Subcutaneous abdominal adipose tissue (tissue), 5 donors: Measurements from ENCODE around the gene ABCC9.
"Not testable (repeated sequence)": the region's sequence is repeated elsewhere in the genome, so short reads cannot be mapped to it uniquely, and the experiment has no call there.

Source experiments
- H3K27ac ChIP-seq: one replicate; pipeline ENCODE4 v1.7.0; 2013; ENCODE audit warnings: low read depth, mild to moderate bottlenecking, inconsistent platforms, low read length, moderate library complexity
- H3K27me3 ChIP-seq, 5 donors: one replicate each; pipeline ENCODE4 v1.7.0; 2013; ENCODE audit warnings: low read length in 5 of 5, inconsistent platforms in 1 of 5; ENCODE audit not compliant: control insufficient read depth in 5 of 5, insufficient read depth in 4 of 5
- H3K36me3 ChIP-seq, 5 donors: one replicate each; pipeline ENCODE4 v1.7.0; 2013; ENCODE audit warnings: low read length in 5 of 5; ENCODE audit not compliant: control insufficient read depth in 5 of 5, insufficient read depth in 5 of 5
- H3K4me1 ChIP-seq, 5 donors: one replicate each; pipeline ENCODE4 v1.7.0; 2013; ENCODE audit warnings: low read length in 5 of 5, mild to moderate bottlenecking in 3 of 5, moderate library complexity in 1 of 5; ENCODE audit not compliant: control insufficient read depth in 5 of 5, insufficient read depth in 5 of 5
- H3K4me3 ChIP-seq, 5 donors: one replicate each; pipeline ENCODE4 v1.7.0; 2013; ENCODE audit warnings: low read length in 5 of 5, low read depth in 1 of 5
- H3K9ac ChIP-seq, 5 donors: one replicate each; pipeline ENCODE4 v1.7.0; 2013; ENCODE audit warnings: low read length in 5 of 5, mild to moderate bottlenecking in 4 of 5, moderate library complexity in 3 of 5
- H3K9me3 ChIP-seq, 5 donors: one replicate each; pipeline ENCODE4 v1.7.0; 2013; ENCODE audit warnings: low read length in 5 of 5; ENCODE audit not compliant: control insufficient read depth in 5 of 5
- donor health status: healthy.
- donor health status: healthy.
- donor health status: healthy.
- donor health status: healthy.
- donor health status: healthy.

The ABCC9 gene

DNA sequence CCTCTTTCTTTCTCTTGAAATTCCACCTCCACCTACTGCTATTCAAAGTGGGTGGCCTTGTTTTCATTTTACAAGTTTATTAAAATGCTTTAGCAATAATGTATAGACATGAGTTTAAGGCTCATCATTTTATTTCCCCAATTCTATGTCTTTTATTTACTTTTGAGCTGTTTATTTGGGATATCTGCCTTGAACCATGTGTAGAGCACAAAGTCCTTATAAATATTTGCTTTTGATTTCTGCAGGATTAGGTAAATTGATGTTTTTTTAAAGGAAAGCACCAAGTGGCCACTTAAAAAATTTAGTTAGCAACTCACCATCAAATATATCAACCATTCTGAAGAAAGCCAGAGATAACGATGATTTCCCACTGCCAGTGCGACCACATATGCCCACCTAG is 126.9 kb downstream of the ABCC9 start:
- no peak overlapping the region for H3K9ac ChIP-seq
- no peaks in the 10 kb centered on the region for H3K27me3 ChIP-seq
- no peak overlapping the region for H3K27ac ChIP-seq
- peaks cover 0 to 11% (median 0%) of the 10 kb centered on the region in 5 donors for H3K36me3 ChIP-seq
- no peak overlapping the region for H3K4me3 ChIP-seq
- peaks cover 0 to 16% (median 4%) of the 10 kb centered on the region in 5 donors for H3K4me1 ChIP-seq
- no peaks in the 10 kb centered on the region for H3K9me3 ChIP-seq

DNA sequence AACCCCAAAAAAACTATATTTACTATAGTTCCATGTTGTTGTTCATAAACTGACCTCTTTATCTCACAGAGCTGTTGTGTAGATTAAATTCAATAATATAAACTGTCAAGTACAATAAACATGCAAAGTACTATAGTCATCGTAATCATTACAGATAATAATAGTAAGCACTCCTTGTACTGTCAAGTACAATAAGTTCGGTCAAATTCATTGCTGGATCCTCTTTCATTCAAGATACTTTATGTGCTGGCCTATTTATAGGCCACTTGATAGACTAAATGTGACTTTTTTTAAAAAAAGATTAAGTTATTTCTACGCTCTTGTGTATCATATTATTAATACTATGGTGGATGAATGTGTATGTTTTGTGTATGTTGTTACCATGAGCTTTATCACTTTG is 127.5 kb downstream of the ABCC9 start:
- Histone ChIP-seq H3K4me1 (peaks cover 0 to 12% (median 4%) of the 10 kb centered on the region in 5 donors), H3K27me3 (no peaks in the 10 kb centered on the region), H3K27ac (no peak overlapping the region), H3K36me3 (peaks cover 0 to 11% (median 0%) of the 10 kb centered on the region in 5 donors), H3K9ac (no peak overlapping the region), H3K4me3 (no peak overlapping the region), H3K9me3 (no peaks in the 10 kb centered on the region)

- Histone ChIP-seq H3K9me3 (no peaks in the 10 kb centered on the region), H3K36me3 (peaks cover 0 to 11% (median 0%) of the 10 kb centered on the region in 5 donors), H3K9ac (no peak overlapping the region), H3K4me1 (peaks cover 0 to 9% (median 4%) of the 10 kb centered on the region in 5 donors), H3K27me3 (no peaks in the 10 kb centered on the region), H3K4me3 (no peak overlapping the region), H3K27ac (no peak overlapping the region)
These were observed 128.1 kb downstream of the ABCC9 start for GRCh38 chr12:21813125-21813524.

GRCh38 chr12:21812340-21812739 is 128.9 kb downstream of the ABCC9 start:
- not testable (repeated sequence) for H3K4me3 ChIP-seq, H3K27ac ChIP-seq, H3K36me3 ChIP-seq, H3K27me3 ChIP-seq, H3K9me3 ChIP-seq, H3K9ac ChIP-seq
- peaks cover 0 to 11% (median 4%) of the 10 kb centered on the region in 5 donors for H3K4me1 ChIP-seq

GRCh38 chr12:21809100-21809499 is 132.1 kb downstream of the ABCC9 start:
- H3K27me3 ChIP-seq: no peaks in the 10 kb centered on the region
- no peaks in the 10 kb centered on the region for H3K9me3 ChIP-seq
- no peak overlapping the region for H3K27ac ChIP-seq
- peaks cover 5 to 17% (median 8%) of the 10 kb centered on the region in 5 donors for H3K36me3 ChIP-seq
- no peak overlapping the region for H3K4me3 ChIP-seq
- peaks cover 0 to 7% (median 0%) of the 10 kb centered on the region in 5 donors for H3K4me1 ChIP-seq
- no peak overlapping the region for H3K9ac ChIP-seq

GRCh38 chr12:21806255-21806654 is 135.0 kb downstream of the ABCC9 start:
- Histone ChIP-seq H3K27me3 (no peaks in the 10 kb centered on the region), H3K4me1 (peaks cover 0 to 7% (median 0%) of the 10 kb centered on the region in 5 donors), H3K9me3 (no peaks in the 10 kb centered on the region), H3K36me3 (peaks cover 5 to 14% (median 10%) of the 10 kb centered on the region in 5 donors), H3K27ac (no peak overlapping the region), H3K9ac (no peak overlapping the region), H3K4me3 (no peak overlapping the region)

- Histone ChIP-seq H3K4me1 (peaks cover 0 to 6% (median 0%) of the 10 kb centered on the region in 5 donors), H3K9me3 (no peaks in the 10 kb centered on the region), H3K9ac (no peak overlapping the region), H3K36me3 (peaks cover 4 to 14% (median 10%) of the 10 kb centered on the region in 5 donors), H3K27me3 (no peaks in the 10 kb centered on the region), H3K4me3 (no peak overlapping the region), H3K27ac (no peak overlapping the region)
These were observed 139.5 kb downstream of the ABCC9 start for GRCh38 chr12:21801522-21802288.

DNA sequence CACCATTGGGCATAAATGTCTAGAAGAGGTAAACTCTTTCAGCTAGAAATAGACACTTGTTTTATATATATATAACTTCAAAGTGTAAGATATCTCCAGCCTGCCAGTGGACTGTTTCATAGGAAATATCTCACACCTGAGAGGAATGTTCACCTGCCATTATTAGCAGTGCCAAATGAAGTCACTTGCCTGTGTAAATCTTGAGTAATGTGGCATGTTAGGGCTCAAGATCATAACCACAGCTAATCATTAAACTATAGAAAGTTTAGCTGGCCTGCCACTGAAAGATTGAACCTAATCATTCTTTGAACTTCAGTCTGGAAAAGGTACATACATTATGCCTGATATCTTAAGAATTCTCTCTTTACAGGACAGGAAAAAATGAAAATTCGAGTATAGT is 141.2 kb downstream of the ABCC9 start:
- Histone ChIP-seq H3K36me3 (peaks cover 3 to 12% (median 9%) of the 10 kb centered on the region in 5 donors), H3K9ac (no peak overlapping the region), H3K27me3 (no peaks in the 10 kb centered on the region), H3K4me1 (no peaks in the 10 kb centered on the region), H3K9me3 (no peaks in the 10 kb centered on the region), H3K4me3 (no peak overlapping the region), H3K27ac (no peak overlapping the region)

GRCh38 chr12:21797539-21797938 is 143.7 kb downstream of the ABCC9 start:
- Histone ChIP-seq H3K27me3 (no peaks in the 10 kb centered on the region), H3K4me1 (no peaks in the 10 kb centered on the region), H3K9me3 (no peaks in the 10 kb centered on the region), H3K9ac (no peak overlapping the region), H3K4me3 (no peak overlapping the region), H3K27ac (no peak overlapping the region), H3K36me3 (peaks cover 0 to 4% (median 3%) of the 10 kb centered on the region in 5 donors)

DNA sequence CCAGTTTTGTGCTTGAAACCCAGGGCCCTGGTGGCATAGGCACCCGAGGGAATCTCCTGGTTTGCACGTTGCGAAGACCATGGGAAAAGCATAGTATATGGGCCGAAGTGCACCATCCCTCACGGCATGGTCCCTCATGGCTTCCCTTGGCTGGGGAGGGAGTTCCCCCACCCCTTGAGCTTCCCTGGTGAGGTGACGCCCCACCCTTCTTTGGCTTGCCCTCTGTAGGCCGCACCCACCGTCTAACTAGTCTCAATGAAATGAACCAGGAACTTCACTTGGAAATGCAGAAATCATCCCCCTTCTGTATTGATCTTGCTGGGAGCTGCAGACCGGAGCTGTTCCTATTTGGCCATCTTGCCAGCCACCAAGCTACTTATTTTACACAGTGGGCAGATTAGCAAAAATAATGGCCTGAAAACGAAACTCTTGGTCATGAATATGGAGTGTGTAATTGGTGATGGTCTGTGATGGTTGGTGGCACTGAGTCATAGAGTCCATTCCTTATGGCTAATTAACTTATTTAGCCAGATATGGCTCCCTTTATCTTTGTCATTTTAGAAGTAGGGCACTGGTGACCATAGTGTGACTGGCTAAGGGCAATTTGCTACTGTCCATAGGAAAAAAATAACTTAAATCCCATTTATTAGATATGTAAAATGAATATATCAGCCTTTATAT is 145.4 kb downstream of the ABCC9 start:
- H3K9me3 ChIP-seq: no peaks in the 10 kb centered on the region
- no peak overlapping the region for H3K9ac ChIP-seq
- peaks cover 0 to 3% (median 0%) of the 10 kb centered on the region in 5 donors for H3K36me3 ChIP-seq
- no peak overlapping the region for H3K27ac ChIP-seq
- H3K27me3 ChIP-seq: no peaks in the 10 kb centered on the region
- H3K4me1 ChIP-seq: no peaks in the 10 kb centered on the region
- H3K4me3 ChIP-seq: no peak overlapping the region
